CD4-positive, alpha-beta memory T cell (primary cell): Measurements from ENCODE around the gene RMND1. TPM values are rescaled to one million over a fixed set of nuclear protein-coding genes. Genes with fewer than 3 reads are reported as not detected.
A peak's percentile ranks its signal among the peaks of the same experiment; 100 is the strongest.

Experiments
- CTCF ChIA-PET: fragments of 350-600 bp; sonication (Branson Sonifier 250); formaldehyde crosslinking; loops from one replicate; lab custom pipeline; 2021; ENCODE audit warnings: inconsistent platforms; ENCODE audit not compliant: partially characterized antibody; lab: Charles Lee
- POLR2A ChIA-PET: fragments of 350-600 bp; sonication (Branson Sonifier 250); formaldehyde crosslinking; loops from one replicate; lab custom pipeline; 2021; ENCODE audit not compliant: partially characterized antibody; lab: Charles Lee
- DNase-seq, 5 donors: peaks; one replicate each; pipeline versions ENCODE4 v3.0.0 to v3.0.0-alpha.2; 2020 to 2022; ENCODE audit warnings: mixed read lengths in 1 of 5
- H3K27ac ChIP-seq: one replicate; pipeline ENCODE4 v1.7.0; 2013; ENCODE audit warnings: low read depth, low read length
- H3K27me3 ChIP-seq: 2 replicates; pipeline ENCODE4 v1.7.0; 2013; ENCODE audit warnings: mild to moderate bottlenecking, low read length, moderate library complexity; ENCODE audit not compliant: insufficient read depth
- H3K36me3 ChIP-seq: 2 replicates; pipeline ENCODE4 v1.7.0; 2013; ENCODE audit warnings: mild to moderate bottlenecking, low read length, moderate library complexity; ENCODE audit not compliant: insufficient read depth
- H3K4me1 ChIP-seq: 2 replicates; pipeline ENCODE4 v1.7.0; 2013; ENCODE audit warnings: mild to moderate bottlenecking, low read length, moderate library complexity; ENCODE audit not compliant: insufficient read depth
- H3K4me3 ChIP-seq, 2 donors: one replicate each; pipeline ENCODE4 v1.7.0; 2013; ENCODE audit warnings: low read length in 2 of 2, mild to moderate bottlenecking in 1 of 2
- H3K9me3 ChIP-seq, 2 donors: one replicate each; pipeline ENCODE4 v1.7.0; 2013; ENCODE audit warnings: low read length in 2 of 2, control low read depth in 1 of 2; ENCODE audit not compliant: control insufficient read depth in 1 of 2
- H3K27ac Mint-ChIP-seq, 7 donors: one replicate each; pipeline ENCODE4 v1.8.0; 2020 to 2021; ENCODE audit warnings: mixed read lengths in 7 of 7, mild to moderate bottlenecking in 6 of 7, inconsistent platforms in 3 of 7, moderate library complexity in 3 of 7
- H3K27me3 Mint-ChIP-seq, 2 donors: one replicate each; pipeline ENCODE4 v1.8.0; 2020 to 2021; ENCODE audit warnings: mixed read lengths in 2 of 2
- H3K36me3 Mint-ChIP-seq, 2 donors: one replicate each; pipeline ENCODE4 v1.8.0; 2020 to 2021; ENCODE audit warnings: mixed read lengths in 2 of 2, inconsistent platforms in 1 of 2, mild to moderate bottlenecking in 1 of 2
- H3K4me1 Mint-ChIP-seq, 4 donors: one replicate each; pipeline ENCODE4 v1.8.0; 2020 to 2021; ENCODE audit warnings: mixed read lengths in 4 of 4, mild to moderate bottlenecking in 1 of 4
- H3K4me3 Mint-ChIP-seq, 8 donors: one replicate each; pipeline ENCODE4 v1.8.0; 2020 to 2021; ENCODE audit warnings: mixed read lengths in 8 of 8, mild to moderate bottlenecking in 7 of 8, moderate library complexity in 6 of 8, inconsistent platforms in 3 of 8
- H3K9me3 Mint-ChIP-seq, 8 donors: one replicate each; pipeline ENCODE4 v1.8.0; 2020 to 2021; ENCODE audit warnings: mixed read lengths in 8 of 8, mild to moderate bottlenecking in 5 of 8, inconsistent platforms in 3 of 8, moderate library complexity in 1 of 8
- intact Hi-C: fragments of 100-400 bp; cut with micrococcal nuclease; formaldehyde crosslinking; loops from one replicate; pipeline ENCODE4 v1.15.1; 2023
- polyA plus RNA-seq, 2 donors: library from polyadenylated mRNA; unstranded; fragments of 300-500 nt; fragmentation: Illumina TruSeq; gene quantifications; one replicate each; pipeline ENCODE4 v1.2.3, GENCODE V29; 2021
- total RNA-seq, 2 experiments: library from RNA; stranded (reverse); gene quantifications; one replicate each; pipeline ENCODE4 v1.2.3, GENCODE V29; 2021

Gene RMND1
- total and polyA plus RNA-seq, 4 experiments from 2014 or later, result 6.3 to 17.5 (median 15.0) TPM

DNA sequence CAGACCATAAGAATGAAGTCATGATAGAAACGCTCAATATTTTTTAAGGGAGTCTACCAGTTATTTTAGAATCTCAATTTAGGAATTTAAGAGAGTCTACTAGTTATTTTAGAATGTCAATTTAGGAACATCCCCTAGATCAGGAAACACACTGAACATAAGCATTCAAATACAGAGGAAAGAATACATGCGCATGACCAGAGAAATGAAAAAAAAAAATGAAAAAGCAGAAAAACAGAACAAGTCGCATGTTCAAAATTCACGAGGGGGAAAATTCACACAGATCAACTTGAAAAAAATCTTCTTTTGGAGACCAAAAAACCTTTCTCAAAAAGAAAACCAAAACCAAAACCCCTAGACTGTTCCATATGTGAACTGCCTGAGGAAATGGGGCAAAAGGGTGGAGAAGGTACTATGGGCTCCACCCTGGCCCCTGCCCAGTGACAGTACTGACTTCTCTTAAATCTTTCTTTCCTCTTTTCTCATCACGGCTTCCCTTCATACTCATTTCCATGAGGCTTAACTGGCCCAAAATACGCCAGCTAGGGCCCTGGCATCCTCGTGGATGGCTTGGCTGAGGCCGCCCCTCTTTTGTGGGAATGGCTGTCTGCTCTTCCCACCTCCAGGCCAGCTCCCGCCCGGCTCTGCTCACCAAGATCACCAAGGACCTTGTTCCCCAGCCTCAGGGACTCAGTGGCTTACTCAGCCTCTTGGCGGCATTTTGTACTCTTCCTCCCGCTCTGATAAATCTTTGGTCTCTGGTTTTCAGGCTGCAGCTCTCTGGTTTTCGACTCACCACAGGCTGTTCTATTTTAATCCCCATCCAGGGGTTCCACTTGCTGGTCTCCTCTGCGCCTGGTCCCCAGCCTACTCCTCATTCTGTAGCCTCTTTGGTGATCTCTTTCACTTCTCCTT, 71.7 kb downstream of the RMND1 start:
- peak overlapping the region; percentile 83 for H3K27ac ChIP-seq
- H3K4me3 Mint-ChIP-seq, result peak overlapping the region; percentile 85 to 93 (median 90)
- peaks cover 57 to 83% (median 70%) of the 10 kb centered on the region in 4 donors for H3K4me1 Mint-ChIP-seq
- peaks cover 75% of the 10 kb centered on the region for H3K4me1 ChIP-seq
- intact Hi-C loops, result loop anchor here (1.0 to 10.0 kb wide), 2 partner anchors 10 to 1375 kb away; no protein-coding TSS in a partner anchor
- H3K36me3 ChIP-seq, result no peaks in the 10 kb centered on the region
- POLR2A ChIA-PET, result interaction anchor here (0.7 to 11.4 kb wide), 2 partner anchors 10 to 72 kb away, joined by 3 to 172 read pairs; partner anchors contain the start of genes RMND1 and ZBTB2
- peak overlapping the region; percentile 94 to 99 (median 96) for H3K27ac Mint-ChIP-seq
- peak overlapping the region; percentile 26 to 40 for H3K4me3 ChIP-seq
- peaks cover 0 to 2% (median 0%) of the 10 kb centered on the region in 8 donors for H3K9me3 Mint-ChIP-seq
- DNase-seq, result peak; percentile 42 to 61 (median 47)
- CTCF ChIA-PET, result no interaction called here
- no peaks in the 10 kb centered on the region for H3K27me3 ChIP-seq
- H3K9me3 ChIP-seq, result no peaks in the 10 kb centered on the region
- H3K27me3 Mint-ChIP-seq, result no peaks in the 10 kb centered on the region
- H3K36me3 Mint-ChIP-seq, result peaks cover 12% of the 10 kb centered on the region in 2 donors

- Mint-ChIP-seq H3K36me3 (peaks cover 6 to 19% of the 10 kb centered on the region in 2 donors), H3K9me3 (peaks cover 0 to 2% (median 0%) of the 10 kb centered on the region in 8 donors), H3K27me3 (no peaks in the 10 kb centered on the region), H3K27ac (peak overlapping the region in 2 of 7 donors; percentile 24 to 94), H3K4me3 (peak overlapping the region in 2 of 8 donors; percentile 75 to 86), H3K4me1 (peaks cover 67 to 95% (median 80%) of the 10 kb centered on the region in 4 donors)
- Histone ChIP-seq H3K27ac (no peak overlapping the region), H3K9me3 (no peaks in the 10 kb centered on the region), H3K27me3 (no peaks in the 10 kb centered on the region), H3K4me3 (no peak overlapping the region), H3K4me1 (peaks cover 92% of the 10 kb centered on the region), H3K36me3 (no peaks in the 10 kb centered on the region)
- intact Hi-C loops, result no loop called here
- DNase-seq, result no peak
- ChIA-PET CTCF (interaction anchor here (1.3 kb wide), 1 partner anchor 41 kb away, joined by 3 read pairs; no protein-coding TSS in a partner anchor), POLR2A (interaction anchor here (1.6 to 11.4 kb wide), 3 partner anchors 13 to 75 kb away, joined by 4 to 172 read pairs (median 9); partner anchors contain the start of genes RMND1 and ZBTB2)
These were observed 74.8 kb downstream of the RMND1 start for GRCh38 chr6:151377095-151377494.

DNA sequence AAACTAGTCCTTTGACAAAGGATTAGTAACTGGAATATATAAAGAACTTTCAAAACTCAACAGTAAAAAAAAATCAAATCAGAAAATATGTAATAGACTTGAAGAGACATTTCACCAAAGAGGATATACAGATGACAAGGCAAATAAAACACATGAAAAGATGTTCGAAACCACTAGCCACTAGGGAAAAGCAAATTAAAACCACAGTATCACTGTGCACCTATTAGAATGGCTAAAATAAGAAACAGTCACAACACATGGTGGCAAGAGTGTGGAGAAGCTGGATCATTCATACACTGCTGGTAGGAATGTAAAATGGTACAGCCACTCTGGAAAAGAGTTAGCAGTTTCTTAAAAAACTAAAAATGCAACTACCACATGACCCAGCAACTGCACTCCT, 75.5 kb downstream of the RMND1 start:
- Histone ChIP-seq H3K4me3 (no peak overlapping the region), H3K27me3 (no peaks in the 10 kb centered on the region), H3K27ac (no peak overlapping the region), H3K9me3 (no peaks in the 10 kb centered on the region), H3K4me1 (peaks cover 92% of the 10 kb centered on the region), H3K36me3 (peaks cover 1% of the 10 kb centered on the region)
- CTCF ChIA-PET, result interaction anchor here (1.2 to 1.3 kb wide), 2 partner anchors 9 to 40 kb away, joined by 3 to 5 read pairs; no protein-coding TSS in a partner anchor
- POLR2A ChIA-PET, result interaction anchor here (1.6 to 11.4 kb wide), 2 partner anchors 13 to 75 kb away, joined by 9 to 172 read pairs; partner anchors contain the start of genes RMND1 and ZBTB2
- intact Hi-C loops, result no loop called here
- H3K27ac Mint-ChIP-seq, result peak overlapping the region; percentile 56 to 94 (median 73)
- peaks cover 12 to 23% of the 10 kb centered on the region in 2 donors for H3K36me3 Mint-ChIP-seq
- H3K4me1 Mint-ChIP-seq, result peaks cover 70 to 95% (median 82%) of the 10 kb centered on the region in 4 donors
- H3K9me3 Mint-ChIP-seq, result peaks cover 0 to 2% (median 0%) of the 10 kb centered on the region in 8 donors
- H3K4me3 Mint-ChIP-seq, result peak overlapping the region in 7 of 8 donors; percentile 37 to 86 (median 72)
- no peaks in the 10 kb centered on the region for H3K27me3 Mint-ChIP-seq
- peak in 1 of 5 donors; percentile 23 for DNase-seq

DNA sequence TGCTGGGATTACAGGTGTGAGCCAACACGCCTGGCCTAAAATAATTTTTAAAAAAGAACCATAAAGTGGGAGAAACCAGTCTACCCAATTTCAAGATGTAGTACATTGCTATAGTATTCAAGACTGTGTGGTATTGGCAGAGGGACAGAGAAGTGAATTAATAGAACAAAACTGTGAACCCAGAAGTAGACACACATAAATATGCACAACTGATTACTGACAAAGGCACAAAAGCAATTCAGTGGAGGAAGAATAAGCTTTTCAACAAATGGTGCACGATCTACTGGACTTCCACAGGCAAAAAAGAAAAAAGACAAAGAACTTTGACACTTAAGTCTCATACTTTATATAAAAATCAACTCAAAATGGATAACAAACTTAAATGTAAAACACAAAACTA, 76.1 kb downstream of the RMND1 start:
- H3K9me3 Mint-ChIP-seq, result peaks cover 0 to 2% (median 0%) of the 10 kb centered on the region in 8 donors
- Histone ChIP-seq H3K9me3 (no peaks in the 10 kb centered on the region), H3K36me3 (peaks cover 7% of the 10 kb centered on the region), H3K27me3 (no peaks in the 10 kb centered on the region), H3K4me1 (peaks cover 90% of the 10 kb centered on the region), H3K27ac (no peak overlapping the region), H3K4me3 (no peak overlapping the region)
- peak overlapping the region in 6 of 8 donors; percentile 6 to 86 (median 74) for H3K4me3 Mint-ChIP-seq
- peak overlapping the region; percentile 12 to 94 (median 56) for H3K27ac Mint-ChIP-seq
- no peak for DNase-seq
- peaks cover 18 to 29% of the 10 kb centered on the region in 2 donors for H3K36me3 Mint-ChIP-seq
- no peaks in the 10 kb centered on the region for H3K27me3 Mint-ChIP-seq
- ChIA-PET POLR2A (interaction anchor here (3.0 to 11.4 kb wide), 2 partner anchors 14 to 76 kb away, joined by 15 to 172 read pairs; partner anchors contain the start of genes RMND1 and ZBTB2), CTCF (interaction anchor here (1.2 to 3.2 kb wide), 4 partner anchors 9 to 52 kb away, joined by 3 to 8 read pairs (median 4); no protein-coding TSS in a partner anchor)
- H3K4me1 Mint-ChIP-seq, result peaks cover 71 to 95% (median 82%) of the 10 kb centered on the region in 4 donors
- intact Hi-C loops, result loop anchor here (2.0 kb wide), 1 partner anchor 15 kb away; the partner anchor contains the start of gene ZBTB2

DNA sequence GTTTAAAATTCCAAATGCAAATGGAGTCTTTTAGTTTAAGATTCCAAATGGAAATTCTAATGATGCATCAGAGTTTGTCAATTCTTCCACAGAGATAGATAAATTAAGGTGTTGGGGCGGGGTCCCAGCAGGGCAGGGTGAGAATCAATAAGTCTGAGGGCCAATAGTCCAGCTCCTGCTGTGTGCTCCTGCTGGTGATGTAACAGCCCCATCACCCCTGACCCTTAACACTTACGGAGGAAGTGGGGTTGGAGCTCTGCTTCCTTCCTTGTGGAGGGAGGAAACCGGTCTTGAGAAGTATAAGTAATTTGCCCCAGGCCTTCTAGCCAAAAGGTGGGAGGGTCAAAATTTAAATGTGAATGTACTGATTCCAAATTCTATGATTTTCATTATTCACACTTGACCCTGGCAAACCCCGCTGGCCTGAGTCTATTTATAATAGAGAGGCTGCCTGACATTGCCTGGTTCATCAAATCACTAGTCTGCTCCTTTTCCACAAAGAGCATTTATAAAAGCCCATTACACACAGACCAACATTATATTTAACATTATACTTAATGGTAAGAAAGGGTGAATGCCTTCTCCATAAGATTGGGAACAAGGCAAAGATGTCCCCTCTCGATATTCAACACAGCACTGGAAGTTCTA, 77.8 kb downstream of the RMND1 start:
- H3K4me3 ChIP-seq, result no peak overlapping the region
- DNase-seq, result peak in 1 of 5 donors; percentile 48
- ChIA-PET CTCF (interaction anchor here (0.9 to 3.2 kb wide), 8 partner anchors 9 to 360 kb away, joined by 3 to 8 read pairs (median 4); no protein-coding TSS in a partner anchor), POLR2A (interaction anchor here (0.7 to 11.4 kb wide), 8 partner anchors 11 to 368 kb away, joined by 3 to 172 read pairs (median 5); partner anchors contain the start of genes RMND1 and ZBTB2)
- peaks cover 10% of the 10 kb centered on the region for H3K36me3 ChIP-seq
- no peaks in the 10 kb centered on the region for H3K27me3 ChIP-seq
- Mint-ChIP-seq H3K27me3 (no peaks in the 10 kb centered on the region), H3K27ac (peak overlapping the region; percentile 83 to 96 (median 89)), H3K4me1 (peaks cover 58 to 80% (median 66%) of the 10 kb centered on the region in 4 donors), H3K4me3 (peak overlapping the region; percentile 64 to 83 (median 76)), H3K36me3 (peaks cover 22 to 34% of the 10 kb centered on the region in 2 donors), H3K9me3 (peaks cover 0 to 2% (median 0%) of the 10 kb centered on the region in 8 donors)
- intact Hi-C loops, result loop anchor here (2.0 kb wide), 1 partner anchor 17 kb away; the partner anchor contains the start of gene ZBTB2
- H3K4me1 ChIP-seq, result peaks cover 73% of the 10 kb centered on the region
- no peaks in the 10 kb centered on the region for H3K9me3 ChIP-seq
- peak overlapping the region; percentile 60 for H3K27ac ChIP-seq

GRCh38 chr6:151372164-151372563, 79.8 kb downstream of the RMND1 start:
- CTCF ChIA-PET, result interaction anchor here (1.6 kb wide), 1 partner anchor 48 kb away, joined by 6 read pairs; no protein-coding TSS in a partner anchor
- peak overlapping the region; percentile 53 to 94 (median 69) for H3K27ac Mint-ChIP-seq

More at GRCh38 chr6:151372164-151372563, 79.8 kb downstream of the RMND1 start:
- Mint-ChIP-seq H3K9me3 (no peaks in the 10 kb centered on the region), H3K4me1 (peaks cover 48 to 63% (median 54%) of the 10 kb centered on the region in 4 donors), H3K36me3 (peaks cover 25 to 41% of the 10 kb centered on the region in 2 donors), H3K27me3 (no peaks in the 10 kb centered on the region), H3K4me3 (peak overlapping the region; percentile 15 to 83 (median 68))
- Histone ChIP-seq H3K27ac (no peak overlapping the region), H3K36me3 (peaks cover 10% of the 10 kb centered on the region), H3K27me3 (no peaks in the 10 kb centered on the region), H3K4me1 (peaks cover 57% of the 10 kb centered on the region), H3K4me3 (no peak overlapping the region), H3K9me3 (no peaks in the 10 kb centered on the region)
- DNase-seq, result no peak
- intact Hi-C loops, result no loop called here
- POLR2A ChIA-PET, result interaction anchor here (1.2 to 11.4 kb wide), 2 partner anchors 18 to 21 kb away, joined by 4 to 172 read pairs; partner anchors contain the start of gene ZBTB2
